CD4-positive, alpha-beta T cell treated with Interleukin-17A for 4 hours (primary cell): ENCODE data around the gene SAMD4A.

Experiments
- DNase-seq: peaks from one replicate; pipeline ENCODE4 v3.0.0-alpha.2; 2020; ENCODE audit warnings: mixed read lengths

SAMD4A gene

GRCh38 chr14:54767139-54767431, 200.2 kb downstream of the SAMD4A start:
- no peak for DNase-seq

DNA sequence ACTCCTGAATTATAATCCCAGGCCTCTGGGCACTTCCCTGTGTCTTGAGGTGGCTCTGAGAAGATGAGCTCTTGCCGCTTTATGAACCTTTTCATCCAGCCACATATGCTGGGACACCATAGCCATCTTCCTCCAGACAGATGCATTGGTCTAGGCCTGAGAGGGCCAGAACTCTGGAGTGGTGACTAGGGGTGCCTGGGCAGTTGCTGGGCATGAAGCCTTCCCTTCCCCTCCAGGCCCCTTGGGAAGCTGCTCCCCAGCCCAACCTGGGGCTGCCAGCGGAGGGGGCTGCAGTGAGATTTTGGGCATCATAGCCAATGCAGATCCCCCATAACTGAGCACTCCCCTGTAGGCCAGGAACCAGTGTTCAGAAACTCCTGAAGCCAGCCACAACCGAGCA, 200.5 kb downstream of the SAMD4A start:
- DNase-seq, result no peak

GRCh38 chr14:54768501-54769129, 201.7 kb downstream of the SAMD4A start:
- no peak for DNase-seq

GRCh38 chr14:54769951-54770863, 203.3 kb downstream of the SAMD4A start:
- no peak for DNase-seq

DNA sequence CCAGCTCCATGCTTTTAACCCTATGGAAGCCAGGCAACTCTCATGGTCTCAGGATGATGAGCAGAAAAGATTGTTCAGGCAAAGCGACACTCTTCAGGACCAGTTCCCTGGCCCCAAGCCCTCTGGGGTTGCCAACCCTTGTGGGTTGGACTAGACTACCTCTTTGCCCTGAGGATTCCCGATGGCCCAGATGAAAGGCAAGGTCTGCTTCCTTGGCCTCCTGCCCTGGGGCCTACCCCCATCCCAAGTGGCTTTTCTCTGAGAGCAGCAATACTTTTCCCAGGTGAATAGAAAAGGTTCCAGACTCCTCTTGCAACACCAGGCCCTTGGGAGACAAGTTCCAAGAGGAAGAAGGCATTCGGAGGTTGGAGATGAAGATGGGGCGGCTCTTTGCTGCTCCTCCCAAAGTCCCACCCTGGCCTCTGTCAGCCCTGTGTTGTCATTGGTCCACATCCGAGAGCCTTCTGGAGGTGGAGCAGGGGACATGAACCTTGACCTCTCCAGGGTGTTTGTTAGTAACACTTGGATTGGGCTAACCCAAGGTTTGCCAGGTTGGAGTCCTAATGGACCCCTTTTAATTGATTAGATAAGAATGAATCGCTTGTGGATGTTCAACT, 204.6 kb downstream of the SAMD4A start:
- no peak for DNase-seq

DNA sequence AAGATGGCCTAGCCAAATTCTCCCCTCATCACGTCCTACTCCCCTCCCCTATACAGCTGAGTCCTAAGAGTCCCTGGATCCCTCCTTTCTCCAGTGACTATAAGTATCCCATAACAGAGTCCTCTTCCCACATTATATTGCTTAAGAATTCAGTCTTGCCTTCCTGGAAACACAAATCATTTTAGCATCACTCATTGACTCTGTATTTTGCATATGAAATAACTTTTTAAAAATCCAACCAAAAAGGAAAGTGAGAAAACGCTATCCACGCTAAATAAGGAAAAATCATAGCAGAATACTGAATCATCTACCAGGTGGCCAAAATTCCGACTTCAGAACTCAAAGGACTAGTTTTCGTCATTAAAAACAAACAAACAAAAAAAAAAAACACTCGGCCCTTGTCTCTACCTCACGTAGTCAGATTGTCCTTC, 205.5 kb downstream of the SAMD4A start:
- no peak for DNase-seq

- DNase-seq, result peak; percentile 56
Observed at GRCh38 chr14:54773171-54774006, 206.5 kb downstream of the SAMD4A start.

- DNase-seq, result no peak
Observed at GRCh38 chr14:54774824-54775223, 207.9 kb downstream of the SAMD4A start.

DNA sequence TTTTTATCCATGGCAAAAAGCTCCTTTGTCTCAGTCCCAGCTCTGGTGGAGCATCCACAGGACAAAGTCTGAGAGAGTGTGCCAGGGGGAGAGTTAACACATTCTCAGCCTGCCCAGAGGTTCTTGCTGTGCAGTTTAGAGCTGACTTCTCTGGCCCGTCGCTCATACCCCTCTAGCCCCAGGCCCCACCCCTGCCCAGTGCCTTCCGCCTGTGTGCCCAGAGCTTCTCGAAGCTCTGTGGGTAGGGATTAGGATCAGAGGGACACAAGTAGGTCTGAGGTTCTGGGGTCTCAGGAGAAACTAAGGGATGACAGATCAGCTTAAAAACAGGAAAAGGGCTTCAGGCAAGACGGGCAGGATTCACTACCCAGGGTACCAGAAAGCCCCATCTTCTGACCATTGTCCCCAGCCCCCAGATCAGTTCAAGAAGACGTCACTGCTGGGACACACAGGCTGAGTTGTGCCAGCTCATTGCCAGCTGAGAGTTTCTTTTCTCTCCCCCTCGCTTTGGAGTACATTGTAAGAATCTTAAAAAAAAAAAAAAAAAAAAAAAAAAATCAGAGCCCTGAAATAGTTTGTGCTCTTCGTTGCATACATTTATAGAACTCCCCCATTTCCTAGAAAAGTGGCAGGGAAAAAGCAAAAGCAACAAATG, 208.7 kb downstream of the SAMD4A start:
- no peak for DNase-seq

DNA sequence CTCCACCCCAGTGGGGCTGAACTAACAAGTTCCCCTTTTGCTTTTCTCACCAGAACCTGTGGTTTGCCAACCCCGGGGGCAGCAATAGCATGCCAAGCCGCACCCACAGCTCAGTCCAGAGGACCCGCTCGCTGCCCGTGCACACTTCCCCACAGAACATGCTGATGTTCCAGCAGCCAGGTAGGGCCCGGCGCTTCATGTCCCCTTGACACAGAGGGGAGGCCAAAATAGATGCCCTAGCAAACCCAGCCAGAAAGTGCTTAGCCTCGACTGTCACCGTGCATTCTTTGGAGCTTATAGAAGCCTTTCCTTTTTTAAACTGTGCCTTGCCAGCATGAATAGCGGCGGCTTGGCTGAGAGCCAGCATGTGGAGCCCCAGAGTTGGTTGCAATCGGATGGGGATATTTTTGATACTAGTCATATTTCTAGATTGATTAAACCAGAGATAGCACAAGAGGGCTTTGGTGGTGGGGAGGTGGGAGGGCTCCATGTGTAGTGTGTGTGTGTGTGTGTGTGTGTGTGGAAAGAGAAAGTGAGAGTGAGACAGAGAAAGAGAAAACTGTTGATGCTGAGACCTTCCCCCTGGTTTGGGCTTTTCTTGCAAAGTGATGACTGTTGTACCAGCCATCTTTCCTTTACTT, 209.6 kb downstream of the SAMD4A start:
- peak; percentile 49 for DNase-seq

DNA sequence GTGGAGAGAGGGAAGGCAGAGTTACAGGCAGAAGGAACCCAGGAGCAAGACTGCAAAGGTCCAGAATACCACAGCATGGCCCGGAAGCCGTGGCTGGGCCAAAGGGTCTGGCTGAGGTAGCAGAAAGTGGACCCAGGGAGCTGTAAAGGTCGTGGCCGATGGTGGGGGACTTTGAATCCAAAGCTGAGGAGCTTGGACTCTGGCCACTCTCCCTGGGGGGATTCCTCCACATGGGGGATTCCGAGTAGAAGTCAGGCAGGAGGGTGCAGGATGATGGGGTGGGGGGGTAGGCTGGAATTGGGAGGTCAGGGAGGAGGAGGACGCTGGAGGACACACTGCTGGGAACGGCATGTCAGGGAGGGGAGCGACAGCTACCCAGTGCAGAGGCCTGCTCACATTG, 210.5 kb downstream of the SAMD4A start:
- no peak for DNase-seq

DNA sequence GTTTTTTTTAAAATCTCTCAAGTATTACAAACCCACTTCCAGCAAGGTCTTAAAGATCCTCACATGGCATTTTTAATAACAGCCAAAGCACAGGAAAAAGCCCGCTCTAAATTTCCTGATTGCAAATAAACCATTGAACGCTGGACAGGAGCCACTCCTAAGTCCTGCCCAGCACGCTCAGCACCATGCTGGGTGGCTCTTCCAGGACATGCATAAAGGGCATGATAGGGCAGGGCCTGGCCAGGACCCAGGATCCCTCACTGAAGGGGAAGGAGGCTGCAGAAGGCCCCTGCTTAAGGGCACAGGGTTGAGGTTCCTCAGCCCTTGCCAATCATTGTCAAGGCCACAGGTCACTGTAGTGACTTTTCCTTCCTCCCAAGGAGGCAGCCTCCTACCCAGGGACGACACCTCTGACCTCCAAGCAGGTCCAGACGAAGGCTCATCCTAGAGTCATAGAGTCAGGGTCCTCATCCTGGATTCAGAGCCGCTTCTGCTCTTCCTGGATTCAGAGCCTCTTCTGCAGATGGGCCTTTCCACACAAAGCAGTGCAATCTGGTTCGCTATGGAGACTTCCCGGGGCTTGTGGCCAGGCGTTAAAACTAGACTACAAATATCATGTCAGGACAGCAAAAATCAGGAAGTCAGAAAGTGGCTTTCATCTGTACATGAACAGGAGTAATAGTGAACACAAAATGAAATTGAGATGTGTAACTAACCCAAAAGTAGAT, 211.9 kb downstream of the SAMD4A start:
- no peak for DNase-seq

GRCh38 chr14:54781080-54781479, 214.2 kb downstream of the SAMD4A start:
- no peak for DNase-seq

DNA sequence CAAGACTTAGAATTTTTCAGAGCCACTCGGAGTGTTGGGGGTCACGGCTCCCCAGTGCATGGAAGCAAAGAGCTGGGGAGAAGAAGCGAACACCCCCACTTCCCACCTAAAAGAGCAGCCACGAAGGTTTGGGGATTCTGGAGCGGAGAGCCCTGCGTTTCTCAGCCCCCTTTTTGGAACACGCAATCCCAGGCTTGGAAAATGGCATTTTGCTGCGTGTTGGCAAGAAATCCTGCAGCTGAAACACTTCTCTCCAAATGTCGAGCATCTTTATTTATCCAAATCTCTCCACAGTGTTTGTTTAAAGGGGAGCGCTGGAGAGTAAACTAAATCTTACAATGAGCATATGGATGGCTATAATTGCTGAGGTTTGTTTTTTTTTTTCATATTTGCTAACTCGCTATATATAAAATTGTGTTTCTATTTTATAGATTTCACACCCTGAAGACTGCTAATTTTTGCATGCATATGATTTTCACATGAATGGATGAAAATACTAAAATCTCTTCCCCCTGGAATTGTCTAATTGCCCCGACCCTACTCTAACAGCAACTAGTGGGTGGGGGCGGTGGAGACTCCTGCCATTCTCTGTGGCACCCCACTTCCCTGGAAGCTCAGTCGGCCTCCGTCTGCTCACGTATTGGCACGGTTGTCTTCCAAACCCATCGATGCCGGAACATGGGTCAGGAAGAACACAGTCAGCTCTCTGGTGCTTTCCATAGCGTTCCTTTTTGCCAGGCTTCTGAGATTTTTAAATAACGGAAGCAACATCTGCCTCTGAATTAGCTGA, 215.2 kb downstream of the SAMD4A start:
- no peak for DNase-seq

DNA sequence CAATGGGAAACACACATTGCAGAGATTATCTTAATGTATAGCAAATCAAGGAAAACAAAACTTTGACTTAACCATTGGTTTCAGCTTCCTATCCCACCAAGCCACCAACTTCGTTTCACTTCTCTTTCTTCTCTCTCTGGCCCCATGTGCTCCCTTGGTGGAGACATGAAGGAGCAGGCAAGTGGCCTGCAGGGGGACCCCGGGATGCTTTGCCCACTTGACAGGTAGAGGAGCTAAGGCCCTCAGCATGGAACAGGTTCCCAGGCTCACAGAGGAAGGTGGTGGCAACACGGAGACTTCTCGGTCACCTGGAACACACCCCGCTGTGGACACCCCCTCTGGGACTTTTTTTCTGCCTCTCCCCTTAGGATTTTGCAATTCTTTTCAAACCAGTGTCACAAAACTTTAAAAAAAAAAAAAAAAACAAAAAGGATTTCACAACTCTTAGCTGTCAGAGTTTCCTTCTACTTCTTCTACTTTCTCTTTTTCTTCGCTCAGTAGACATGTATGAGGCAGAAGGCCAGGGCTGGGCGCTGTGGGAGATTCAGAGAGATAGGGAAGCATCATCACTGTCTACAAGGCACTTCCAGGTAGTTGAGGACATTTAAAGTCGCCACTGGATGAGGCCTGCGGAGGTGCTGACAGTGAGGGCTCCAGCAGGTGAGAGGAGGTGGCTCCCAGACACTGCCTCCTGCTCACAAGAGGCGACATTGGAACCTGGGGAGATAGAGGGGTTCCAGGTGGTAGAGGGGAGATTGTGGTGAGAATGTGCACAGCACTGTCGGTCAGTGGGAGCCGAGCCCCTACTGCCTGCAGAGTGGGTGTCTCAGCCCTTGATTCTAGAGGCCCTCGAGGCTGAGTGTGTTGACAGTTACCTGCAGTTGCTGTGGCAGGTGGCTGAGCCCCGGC, 216.1 kb downstream of the SAMD4A start:
- DNase-seq, result peak; percentile 12

- no peak for DNase-seq
Observed at GRCh38 chr14:54783660-54784015, 216.7 kb downstream of the SAMD4A start.

- no peak for DNase-seq
Observed at GRCh38 chr14:54784060-54784459, 217.1 kb downstream of the SAMD4A start.

DNA sequence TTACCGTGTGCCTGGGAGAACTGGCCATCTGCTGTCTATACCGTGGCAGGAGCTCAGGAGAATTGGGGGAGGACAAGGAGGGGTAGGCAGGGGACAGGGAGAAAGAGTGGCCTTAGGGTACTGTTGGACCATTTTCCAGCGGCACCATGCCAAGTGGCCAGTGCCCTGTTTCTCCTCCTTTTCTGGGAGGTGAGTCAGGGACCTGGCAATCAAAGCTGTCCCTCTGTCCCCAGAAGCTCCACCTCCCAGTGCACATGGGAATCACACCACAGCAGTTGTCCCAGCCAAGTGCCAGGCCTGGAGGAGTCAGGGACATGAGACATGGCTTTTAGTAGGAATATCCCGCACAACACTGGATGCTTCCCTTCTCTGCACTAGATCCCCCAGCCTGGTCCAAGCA, 217.7 kb downstream of the SAMD4A start:
- DNase-seq, result no peak

DNA sequence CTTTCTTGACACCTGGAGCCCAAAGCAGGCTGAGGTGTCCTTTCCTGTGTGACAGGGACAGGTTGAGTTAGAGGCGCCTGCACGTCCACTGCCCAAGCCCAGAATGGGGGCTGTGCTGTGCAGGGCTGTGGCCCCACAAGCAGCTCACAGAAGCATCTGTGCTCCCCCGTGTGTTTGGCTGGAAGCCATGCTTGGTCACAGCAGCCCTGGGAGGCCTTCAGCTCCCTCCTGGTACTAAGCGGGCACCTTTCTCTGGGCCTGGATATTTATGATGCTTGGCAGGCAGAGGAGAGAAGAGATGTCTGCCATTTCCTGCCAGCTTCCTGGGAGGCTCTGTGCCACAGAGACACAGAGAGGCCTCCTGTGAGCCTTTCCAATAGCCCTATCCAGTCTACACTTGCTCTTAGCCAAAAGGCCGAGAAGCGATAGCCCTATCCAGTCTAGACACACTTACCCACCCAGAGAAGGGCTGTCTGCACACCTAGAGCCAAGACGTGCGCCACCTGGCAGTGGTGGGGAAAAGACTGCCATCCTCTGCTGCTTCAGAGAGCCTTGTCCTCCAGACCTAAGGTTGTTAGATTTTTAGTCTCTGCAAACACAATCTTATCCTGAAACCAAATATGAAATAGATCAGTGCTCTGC, 218.3 kb downstream of the SAMD4A start:
- no peak for DNase-seq
